ENCODE results near the gene RHOXF1. TPM values are rescaled to one million over a fixed set of nuclear protein-coding genes. Genes with fewer than 3 reads are reported as not detected.

The RHOXF1 gene
- total and polyA plus RNA-seq, 2 donors (not counting 1 experiment from before 2014, with no cell fraction given): 2.8 TPM; not detected in 1

GRCh38 chrX:120140293-120140981 is 24.7 kb upstream of the RHOXF1 start:
- H2AFZ ChIP-seq (ENCODE audit: insufficient read depth, low read depth, low read length, poor library complexity, severe bottlenecking): no peak overlapping the region
- intact Hi-C loops (cut with micrococcal nuclease): no loop called here
- DNase-seq: no peak
- H3K27me3 ChIP-seq (replicated peaks in 1 of 4; ENCODE audit: control extremely low read depth in 1 of 4, control insufficient read depth in 3 of 4, insufficient read depth in 4 of 4, low read length in 3 of 4): no peaks in the 10 kb centered on the region
- ChIA-PET POLR2A (no interaction called here), CTCF (no interaction called here)
- no peak overlapping the region for H3K4me3 ChIP-seq (ENCODE audit: control extremely low read depth in 1 of 5, extremely low read depth in 1 of 5, insufficient read depth in 1 of 5, low read depth in 2 of 5, low read length in 4 of 5)
- H3K9ac ChIP-seq (ENCODE audit: low read length): no peak overlapping the region
- H4K20me1 ChIP-seq (ENCODE audit: control insufficient read depth, insufficient read depth, low read length, poor library complexity, severe bottlenecking): no peaks in the 10 kb centered on the region
- H3K4me1 ChIP-seq (ENCODE audit: control insufficient read depth in 2 of 2, insufficient read depth in 2 of 2, low read length in 2 of 2): no peaks in the 10 kb centered on the region
- no CpG with 5 or more reads among the region's 11 CpGs for WGBS (ENCODE audit: insufficient coverage)
- Mint-ChIP-seq H3K27me3 (no peaks in the 10 kb centered on the region), H3K9me3 (ENCODE audit: insufficient read depth) (no peaks in the 10 kb centered on the region), H3K4me3 (no peak overlapping the region), H3K4me1 (no peaks in the 10 kb centered on the region), H3K27ac (no peak overlapping the region)
- TF ChIP-seq EZH2 (IDR thresholded peaks at IDR 0.05; ENCODE audit: borderline replicate concordance, insufficient read depth, low read depth, low read length, poor library complexity, severe bottlenecking) (no peak), CTCF (IDR thresholded peaks at IDR 0.05) (no peak)
- H3K36me3 ChIP-seq (replicated peaks in 1 of 2; ENCODE audit: control extremely low read depth in 1 of 2, control insufficient read depth in 1 of 2, extremely low read depth in 1 of 2, insufficient read depth in 2 of 2, low read length in 1 of 2): no peaks in the 10 kb centered on the region
- ATAC-seq (ENCODE audit: low read depth): no peak
- no peak overlapping the region for H3K4me2 ChIP-seq (replicated peaks; ENCODE audit: low read depth, low read length, poor library complexity, severe bottlenecking)
- H3K27ac ChIP-seq (ENCODE audit: low read length in 2 of 2): no peak overlapping the region
- H3K79me2 ChIP-seq (ENCODE audit: control insufficient read depth, insufficient read depth, low read length): no peaks in the 10 kb centered on the region
- no peaks in the 10 kb centered on the region for H3K9me3 ChIP-seq (ENCODE audit: control extremely low read depth in 1 of 3, control insufficient read depth in 2 of 3, insufficient read depth in 1 of 3, low read length in 2 of 3)

GRCh38 chrX:120137439-120137838 is 21.7 kb upstream of the RHOXF1 start:
- H3K9me3 Mint-ChIP-seq (ENCODE audit: insufficient read depth): no peaks in the 10 kb centered on the region
- no peak overlapping the region for H3K27ac ChIP-seq (ENCODE audit: low read length in 2 of 2)
- ChIA-PET POLR2A (no interaction called here), CTCF (no interaction called here)
- H3K79me2 ChIP-seq (ENCODE audit: control insufficient read depth, insufficient read depth, low read length): no peaks in the 10 kb centered on the region
- no peaks in the 10 kb centered on the region for H3K4me1 ChIP-seq (ENCODE audit: control insufficient read depth in 2 of 2, insufficient read depth in 2 of 2, low read length in 2 of 2)
- no peaks in the 10 kb centered on the region for H3K36me3 ChIP-seq (replicated peaks in 1 of 2; ENCODE audit: control extremely low read depth in 1 of 2, control insufficient read depth in 1 of 2, extremely low read depth in 1 of 2, insufficient read depth in 2 of 2, low read length in 1 of 2)
- H3K27me3 ChIP-seq (replicated peaks in 1 of 4; ENCODE audit: control extremely low read depth in 1 of 4, control insufficient read depth in 3 of 4, insufficient read depth in 4 of 4, low read length in 3 of 4): no peaks in the 10 kb centered on the region
- TF ChIP-seq EZH2 (IDR thresholded peaks at IDR 0.05; ENCODE audit: borderline replicate concordance, insufficient read depth, low read depth, low read length, poor library complexity, severe bottlenecking) (no peak), CTCF (IDR thresholded peaks at IDR 0.05) (no peak)
- no peak overlapping the region for H3K9ac ChIP-seq (ENCODE audit: low read length)
- no peak overlapping the region for H3K27ac Mint-ChIP-seq
- ATAC-seq (ENCODE audit: low read depth): no peak
- no peak overlapping the region for H3K4me3 ChIP-seq (ENCODE audit: control extremely low read depth in 1 of 5, extremely low read depth in 1 of 5, insufficient read depth in 1 of 5, low read depth in 2 of 5, low read length in 4 of 5)
- no peak for DNase-seq
- intact Hi-C loops (cut with micrococcal nuclease): no loop called here
- H2AFZ ChIP-seq (ENCODE audit: insufficient read depth, low read depth, low read length, poor library complexity, severe bottlenecking): no peak overlapping the region
- H4K20me1 ChIP-seq (ENCODE audit: control insufficient read depth, insufficient read depth, low read length, poor library complexity, severe bottlenecking): no peaks in the 10 kb centered on the region
- no CpG with 5 or more reads among the region's 3 CpGs for WGBS (ENCODE audit: insufficient coverage)
- no peaks in the 10 kb centered on the region for H3K27me3 Mint-ChIP-seq
- no peaks in the 10 kb centered on the region for H3K4me1 Mint-ChIP-seq
- no peak overlapping the region for H3K4me3 Mint-ChIP-seq
- no peak overlapping the region for H3K4me2 ChIP-seq (replicated peaks; ENCODE audit: low read depth, low read length, poor library complexity, severe bottlenecking)
- H3K9me3 ChIP-seq (ENCODE audit: control extremely low read depth in 1 of 3, control insufficient read depth in 2 of 3, insufficient read depth in 1 of 3, low read length in 2 of 3): no peaks in the 10 kb centered on the region
